Measurements from ENCODE around the gene INPP4A.

INPP4A gene

GRCh38 chr2:98502556-98503335 lies 58.1 kb downstream of the INPP4A start:
- TF ChIP-seq, protein P1, sequence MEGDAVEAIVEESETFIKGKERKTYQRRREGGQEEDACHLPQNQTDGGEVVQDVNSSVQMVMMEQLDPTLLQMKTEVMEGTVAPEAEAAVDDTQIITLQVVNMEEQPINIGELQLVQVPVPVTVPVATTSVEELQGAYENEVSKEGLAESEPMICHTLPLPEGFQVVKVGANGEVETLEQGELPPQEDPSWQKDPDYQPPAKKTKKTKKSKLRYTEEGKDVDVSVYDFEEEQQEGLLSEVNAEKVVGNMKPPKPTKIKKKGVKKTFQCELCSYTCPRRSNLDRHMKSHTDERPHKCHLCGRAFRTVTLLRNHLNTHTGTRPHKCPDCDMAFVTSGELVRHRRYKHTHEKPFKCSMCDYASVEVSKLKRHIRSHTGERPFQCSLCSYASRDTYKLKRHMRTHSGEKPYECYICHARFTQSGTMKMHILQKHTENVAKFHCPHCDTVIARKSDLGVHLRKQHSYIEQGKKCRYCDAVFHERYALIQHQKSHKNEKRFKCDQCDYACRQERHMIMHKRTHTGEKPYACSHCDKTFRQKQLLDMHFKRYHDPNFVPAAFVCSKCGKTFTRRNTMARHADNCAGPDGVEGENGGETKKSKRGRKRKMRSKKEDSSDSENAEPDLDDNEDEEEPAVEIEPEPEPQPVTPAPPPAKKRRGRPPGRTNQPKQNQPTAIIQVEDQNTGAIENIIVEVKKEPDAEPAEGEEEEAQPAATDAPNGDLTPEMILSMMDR (IDR thresholded peaks at IDR 0.05; ENCODE audit: insufficient read depth, low read length, missing control alignments), result no peak
- POLR2A ChIA-PET, result no interaction called here
- DNase-seq (ENCODE audit: low read depth, low spot score), result no peak
- no peak overlapping the region for H3K4me3 ChIP-seq (ENCODE audit: low read depth, low read length)
- CTCF ChIA-PET, result interaction anchor here (1.4 kb wide), 1 partner anchor 10 kb away, joined by 3 read pairs; no protein-coding TSS in a partner anchor

- CTCF ChIA-PET, result interaction anchor here (1.4 kb wide), 1 partner anchor 11 kb away, joined by 3 read pairs; no protein-coding TSS in a partner anchor
- TF ChIP-seq, protein P1 (IDR thresholded peaks at IDR 0.05; ENCODE audit: insufficient read depth, low read length, missing control alignments), result no peak
- DNase-seq (ENCODE audit: low read depth, low spot score), result no peak
- POLR2A ChIA-PET, result interaction anchor here (0.6 kb wide), 1 partner anchor 775 kb away, joined by 3 read pairs; no protein-coding TSS in a partner anchor
- H3K4me3 ChIP-seq (ENCODE audit: low read depth, low read length), result no peak overlapping the region
Measured at GRCh38 chr2:98503481-98504105, 58.9 kb downstream of the INPP4A start.

DNA sequence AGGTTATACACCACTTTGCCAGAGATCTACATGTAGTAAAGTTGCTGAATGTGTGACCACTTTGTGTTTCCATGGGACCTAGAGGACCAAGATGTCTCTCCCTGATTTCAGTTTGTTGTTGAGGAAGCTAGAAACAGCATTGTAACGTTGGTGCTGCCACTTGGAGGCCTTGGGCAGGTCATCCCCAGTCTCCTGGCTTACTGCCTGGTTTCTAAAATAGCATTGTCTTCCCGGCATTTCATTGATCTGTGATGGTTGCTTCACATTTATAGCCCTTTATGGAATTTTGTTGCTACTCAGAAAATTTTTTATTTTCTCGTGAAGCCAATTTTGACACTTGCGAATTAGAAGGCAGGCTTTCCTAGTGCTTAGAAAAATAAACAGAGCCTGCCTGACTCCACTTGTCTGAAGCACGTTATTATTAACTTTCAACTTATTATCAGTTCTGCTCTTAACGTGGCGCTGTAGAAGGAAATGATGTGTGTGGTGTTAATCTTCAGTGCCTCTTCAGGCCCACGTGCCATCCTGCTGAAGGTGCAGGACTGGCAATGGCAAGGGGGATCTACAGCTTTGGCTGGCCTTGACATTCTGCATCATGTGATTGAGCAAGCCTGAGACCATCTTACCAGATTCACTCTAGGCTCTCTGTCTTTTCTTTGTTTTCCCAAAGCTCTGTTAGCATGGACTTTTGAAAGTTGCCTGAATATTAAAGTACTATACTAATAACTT lies 59.9 kb downstream of the INPP4A start:
- TF ChIP-seq, protein P1 (IDR thresholded peaks at IDR 0.05; ENCODE audit: insufficient read depth, low read length, missing control alignments), result no peak
- CTCF ChIA-PET, result interaction anchor here (1.4 to 1.6 kb wide), 2 partner anchors 11 to 16 kb away, joined by 3 to 6 read pairs; no protein-coding TSS in a partner anchor
- no peak for DNase-seq (ENCODE audit: low read depth, low spot score)
- H3K4me3 ChIP-seq (ENCODE audit: low read depth, low read length), result no peak overlapping the region
- POLR2A ChIA-PET, result no interaction called here

- H3K4me3 ChIP-seq (ENCODE audit: low read depth, low read length), result no peak overlapping the region
- ChIA-PET POLR2A (no interaction called here), CTCF (interaction anchor here (1.6 kb wide), 1 partner anchor 17 kb away, joined by 6 read pairs; no protein-coding TSS in a partner anchor)
- DNase-seq (ENCODE audit: low read depth, low spot score), result no peak
- TF ChIP-seq, protein P1 (IDR thresholded peaks at IDR 0.05; ENCODE audit: insufficient read depth, low read length, missing control alignments), result no peak
Measured at GRCh38 chr2:98505311-98505808, 60.7 kb downstream of the INPP4A start.

DNA sequence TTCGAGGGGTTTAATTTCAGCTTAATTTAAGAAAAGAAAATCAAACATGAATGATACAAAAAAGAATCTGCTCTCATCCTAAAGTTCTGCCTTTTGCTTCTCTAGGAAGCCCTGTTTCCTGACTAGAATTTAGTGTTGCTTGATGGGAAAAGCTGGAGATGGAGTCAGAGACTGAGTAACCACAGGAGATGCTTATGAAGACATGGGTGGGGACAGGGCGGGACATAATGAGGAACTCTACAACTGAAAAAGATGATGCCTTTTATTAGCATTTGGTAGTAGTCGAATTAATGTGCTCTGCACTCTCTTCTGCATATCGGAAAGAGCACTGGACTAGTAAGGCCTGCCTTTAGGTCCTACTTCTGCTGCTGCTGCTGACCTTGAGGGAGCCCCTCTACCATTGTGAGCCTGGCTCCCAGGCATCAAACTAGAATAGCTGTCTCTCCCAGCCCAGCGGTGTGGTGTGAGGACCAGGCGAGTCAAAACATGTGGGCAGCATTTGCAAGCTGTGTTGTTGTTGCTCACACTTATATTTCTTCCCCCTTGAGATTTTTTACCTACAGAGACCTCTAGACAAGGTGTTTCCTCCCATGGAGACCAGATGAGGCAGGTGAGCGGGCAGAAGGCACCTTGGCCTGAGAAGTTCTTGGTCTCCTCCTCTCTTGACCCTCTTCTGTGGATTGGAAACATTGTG lies 61.5 kb downstream of the INPP4A start:
- CTCF ChIA-PET, result interaction anchor here (1.6 kb wide), 1 partner anchor 18 kb away, joined by 6 read pairs; no protein-coding TSS in a partner anchor
- H3K4me3 ChIP-seq (ENCODE audit: low read depth, low read length), result no peak overlapping the region

More for the DNA sequence above, 61.5 kb downstream of the INPP4A start:
- no peak for DNase-seq (ENCODE audit: low read depth, low spot score)
- POLR2A ChIA-PET, result no interaction called here
- TF ChIP-seq, protein P1 (IDR thresholded peaks at IDR 0.05; ENCODE audit: insufficient read depth, low read length, missing control alignments), result no peak
